ENCODE measurements around the gene SPTBN1. TPM values are rescaled to one million over a fixed set of nuclear protein-coding genes. Genes with fewer than 3 reads are reported as not detected.

Gene SPTBN1
- total and polyA plus RNA-seq, 2 of the 13 experiments (the other 11 are each of a cell fraction or from before 2014, with no cell fraction given), result 123 to 299 TPM

DNA sequence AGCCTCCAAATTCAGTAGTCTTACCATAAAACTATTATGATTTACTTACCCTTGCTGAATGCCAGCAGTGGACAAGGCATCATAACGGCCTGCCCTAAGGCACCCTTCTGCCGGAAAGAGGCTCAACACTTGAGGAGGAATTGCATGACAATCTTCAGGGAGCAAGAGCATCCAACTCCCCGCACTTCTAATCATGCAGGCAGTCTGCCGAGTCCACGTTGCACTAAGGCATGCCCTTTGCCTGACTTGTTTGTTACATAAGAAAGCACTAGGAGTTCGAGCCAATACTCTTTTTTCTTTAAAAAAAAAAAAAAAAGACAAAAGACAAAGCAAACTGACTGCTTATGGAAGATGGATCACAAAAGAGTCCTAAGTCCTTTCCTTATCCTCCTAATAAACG is 17.9 kb upstream of the SPTBN1 start (continued):
- TF ChIP-seq DR1 (CRISPR knock-in tag; IDR thresholded peaks at IDR 0.05) (no peak), SUZ12 (IDR thresholded peaks at IDR 0.05; ENCODE audit: low read depth, low read length) (no peak), SNRNP70 (IDR thresholded peaks at IDR 0.05; ENCODE audit: low read depth, low read length) (no peak), ZNF101 (CRISPR knock-in tag; IDR thresholded peaks at IDR 0.05; ENCODE audit: borderline replicate concordance, low read depth) (no peak), RARA (CRISPR knock-in tag; IDR thresholded peaks at IDR 0.05) (peak; percentile 47; the same call in 1 of the 2 replicates), PPARG (CRISPR knock-in tag; conservative IDR thresholded peaks at IDR 0.05) (0 out of 2 replicates have a peak, but pooled peaks have one; percentile 22), HOXA7 (CRISPR knock-in tag; IDR thresholded peaks at IDR 0.05) (no peak), ZFP62 (CRISPR knock-in tag; IDR thresholded peaks at IDR 0.05) (no peak), RARG (CRISPR knock-in tag; IDR thresholded peaks at IDR 0.05; ENCODE audit: low read depth) (no peak)
- TF ChIP-seq, protein P1, sequence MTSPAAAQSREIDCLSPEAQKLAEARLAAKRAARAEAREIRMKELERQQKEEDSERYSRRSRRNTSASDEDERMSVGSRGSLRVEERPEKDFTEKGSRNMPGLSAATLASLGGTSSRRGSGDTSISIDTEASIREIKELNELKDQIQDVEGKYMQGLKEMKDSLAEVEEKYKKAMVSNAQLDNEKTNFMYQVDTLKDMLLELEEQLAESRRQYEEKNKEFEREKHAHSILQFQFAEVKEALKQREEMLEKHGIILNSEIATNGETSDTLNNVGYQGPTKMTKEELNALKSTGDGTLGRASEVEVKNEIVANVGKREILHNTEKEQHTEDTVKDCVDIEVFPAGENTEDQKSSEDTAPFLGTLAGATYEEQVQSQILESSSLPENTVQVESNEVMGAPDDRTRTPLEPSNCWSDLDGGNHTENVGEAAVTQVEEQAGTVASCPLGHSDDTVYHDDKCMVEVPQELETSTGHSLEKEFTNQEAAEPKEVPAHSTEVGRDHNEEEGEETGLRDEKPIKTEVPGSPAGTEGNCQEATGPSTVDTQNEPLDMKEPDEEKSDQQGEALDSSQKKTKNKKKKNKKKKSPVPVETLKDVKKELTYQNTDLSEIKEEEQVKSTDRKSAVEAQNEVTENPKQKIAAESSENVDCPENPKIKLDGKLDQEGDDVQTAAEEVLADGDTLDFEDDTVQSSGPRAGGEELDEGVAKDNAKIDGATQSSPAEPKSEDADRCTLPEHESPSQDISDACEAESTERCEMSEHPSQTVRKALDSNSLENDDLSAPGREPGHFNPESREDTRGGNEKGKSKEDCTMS (CRISPR knock-in tag; conservative IDR thresholded peaks at IDR 0.05), result no peak
- TF ChIP-seq, protein P2, sequence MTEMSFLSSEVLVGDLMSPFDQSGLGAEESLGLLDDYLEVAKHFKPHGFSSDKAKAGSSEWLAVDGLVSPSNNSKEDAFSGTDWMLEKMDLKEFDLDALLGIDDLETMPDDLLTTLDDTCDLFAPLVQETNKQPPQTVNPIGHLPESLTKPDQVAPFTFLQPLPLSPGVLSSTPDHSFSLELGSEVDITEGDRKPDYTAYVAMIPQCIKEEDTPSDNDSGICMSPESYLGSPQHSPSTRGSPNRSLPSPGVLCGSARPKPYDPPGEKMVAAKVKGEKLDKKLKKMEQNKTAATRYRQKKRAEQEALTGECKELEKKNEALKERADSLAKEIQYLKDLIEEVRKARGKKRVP (CRISPR knock-in tag; IDR thresholded peaks at IDR 0.05), result no peak
- TF ChIP-seq, protein P3, sequence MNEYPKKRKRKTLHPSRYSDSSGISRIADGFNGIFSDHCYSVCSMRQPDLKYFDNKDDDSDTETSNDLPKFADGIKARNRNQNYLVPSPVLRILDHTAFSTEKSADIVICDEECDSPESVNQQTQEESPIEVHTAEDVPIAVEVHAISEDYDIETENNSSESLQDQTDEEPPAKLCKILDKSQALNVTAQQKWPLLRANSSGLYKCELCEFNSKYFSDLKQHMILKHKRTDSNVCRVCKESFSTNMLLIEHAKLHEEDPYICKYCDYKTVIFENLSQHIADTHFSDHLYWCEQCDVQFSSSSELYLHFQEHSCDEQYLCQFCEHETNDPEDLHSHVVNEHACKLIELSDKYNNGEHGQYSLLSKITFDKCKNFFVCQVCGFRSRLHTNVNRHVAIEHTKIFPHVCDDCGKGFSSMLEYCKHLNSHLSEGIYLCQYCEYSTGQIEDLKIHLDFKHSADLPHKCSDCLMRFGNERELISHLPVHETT (CRISPR knock-in tag; conservative IDR thresholded peaks at IDR 0.05), result no peak
